D721Med (cell line): ENCODE measurements around the gene PEBP1.

Experiments
- DNase-seq: peaks from one replicate; pipeline ENCODE4 v3.0.0; 2011; ENCODE audit warnings: low spot score; ENCODE audit not compliant: insufficient read length
- FAIRE-seq: peaks from 2 replicates; lab custom pipeline; 2011; peaks lifted over from hg19 to GRCh38; lab: Jason Lieb, UNC
- TF ChIP-seq, protein P1 (sequence below): IDR thresholded peaks from 2 replicates; pipeline ENCODE4 v1.5.1; 2012; ENCODE audit warnings: mild to moderate bottlenecking, control low read depth; ENCODE audit not compliant: insufficient read depth; ENCODE audit errors: missing control alignments

PEBP1 gene

DNA sequence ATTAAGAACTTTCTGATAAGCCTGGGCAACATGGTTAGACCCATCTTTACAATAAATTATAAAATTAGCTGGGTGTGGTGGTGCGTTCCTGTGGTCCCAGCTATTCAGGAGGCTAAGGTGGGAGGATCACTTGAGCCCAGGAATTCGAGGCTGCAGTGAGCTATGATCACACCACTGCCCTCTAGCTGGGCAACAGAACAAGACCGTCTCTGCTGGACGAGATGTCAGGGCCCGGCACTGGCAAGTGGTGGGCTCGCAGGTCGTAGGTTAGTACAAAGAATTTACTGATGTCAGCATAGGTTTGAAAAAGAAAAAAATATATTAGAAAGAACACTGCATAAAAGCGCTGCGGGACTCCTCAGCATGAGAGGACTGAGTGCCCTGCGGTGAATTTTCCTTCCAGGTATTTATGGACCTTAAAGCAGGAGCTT is 16.5 kb upstream of the PEBP1 start:
- DNase-seq: no peak
- FAIRE-seq: no peak
- TF ChIP-seq, protein P1, sequence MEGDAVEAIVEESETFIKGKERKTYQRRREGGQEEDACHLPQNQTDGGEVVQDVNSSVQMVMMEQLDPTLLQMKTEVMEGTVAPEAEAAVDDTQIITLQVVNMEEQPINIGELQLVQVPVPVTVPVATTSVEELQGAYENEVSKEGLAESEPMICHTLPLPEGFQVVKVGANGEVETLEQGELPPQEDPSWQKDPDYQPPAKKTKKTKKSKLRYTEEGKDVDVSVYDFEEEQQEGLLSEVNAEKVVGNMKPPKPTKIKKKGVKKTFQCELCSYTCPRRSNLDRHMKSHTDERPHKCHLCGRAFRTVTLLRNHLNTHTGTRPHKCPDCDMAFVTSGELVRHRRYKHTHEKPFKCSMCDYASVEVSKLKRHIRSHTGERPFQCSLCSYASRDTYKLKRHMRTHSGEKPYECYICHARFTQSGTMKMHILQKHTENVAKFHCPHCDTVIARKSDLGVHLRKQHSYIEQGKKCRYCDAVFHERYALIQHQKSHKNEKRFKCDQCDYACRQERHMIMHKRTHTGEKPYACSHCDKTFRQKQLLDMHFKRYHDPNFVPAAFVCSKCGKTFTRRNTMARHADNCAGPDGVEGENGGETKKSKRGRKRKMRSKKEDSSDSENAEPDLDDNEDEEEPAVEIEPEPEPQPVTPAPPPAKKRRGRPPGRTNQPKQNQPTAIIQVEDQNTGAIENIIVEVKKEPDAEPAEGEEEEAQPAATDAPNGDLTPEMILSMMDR: no peak

GRCh38 chr12:118120579-118121363 is 15.2 kb upstream of the PEBP1 start:
- TF ChIP-seq, protein P1: peak; percentile 49
- DNase-seq (peak; percentile 73), FAIRE-seq (no peak)

- DNase-seq (no peak), FAIRE-seq (no peak)
- TF ChIP-seq, protein P1: no peak
These were observed 13.7 kb upstream of the PEBP1 start for GRCh38 chr12:118122264-118122663.

DNA sequence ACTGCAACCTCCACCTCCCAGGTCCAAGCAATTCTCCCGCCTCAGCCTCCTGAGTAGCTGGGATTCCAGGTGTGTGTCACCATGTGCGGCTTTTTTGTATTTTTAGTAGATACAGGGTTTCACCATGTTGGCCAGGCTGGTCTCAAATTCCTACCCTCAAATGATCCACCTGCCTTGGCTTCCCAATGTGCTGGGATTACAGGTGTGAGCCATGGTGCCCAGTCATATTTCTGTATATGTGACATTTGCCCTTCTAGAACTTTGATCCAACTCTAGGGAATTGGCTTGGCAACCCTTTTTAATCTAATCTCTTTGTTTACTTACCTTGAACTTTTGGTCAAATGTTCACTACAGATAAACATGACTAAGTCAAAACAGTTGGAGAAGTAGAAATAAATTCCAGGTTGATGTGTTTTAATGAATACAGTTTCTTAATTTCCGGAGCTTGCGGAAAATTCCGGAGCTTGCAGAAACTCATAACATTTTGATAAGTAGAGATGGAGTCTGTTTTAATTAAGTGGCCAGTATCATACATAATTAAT is 11.5 kb upstream of the PEBP1 start:
- FAIRE-seq: no peak
- TF ChIP-seq, protein P1: no peak
- DNase-seq: no peak

DNA sequence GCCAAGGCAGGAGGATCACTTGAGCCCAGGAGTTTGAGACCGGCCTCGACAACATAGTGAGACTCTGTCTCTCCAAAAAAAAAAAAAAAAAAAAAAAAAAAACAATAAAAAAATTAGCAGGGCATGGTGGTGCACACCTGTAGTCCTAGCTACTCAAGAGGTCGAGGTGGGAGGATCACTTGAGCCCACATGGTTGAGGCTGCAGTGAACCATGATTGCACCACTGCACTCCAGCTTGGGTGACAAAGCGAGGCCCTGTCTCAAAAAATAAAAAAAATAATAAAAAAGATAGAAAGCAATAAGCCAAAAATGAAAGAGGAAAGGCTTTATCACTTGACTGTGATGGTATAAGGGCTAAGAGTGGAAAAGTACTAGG is 10.2 kb upstream of the PEBP1 start:
- no peak for FAIRE-seq
- DNase-seq: no peak
- TF ChIP-seq, protein P1: no peak

- TF ChIP-seq, protein P1: no peak
These were observed 9.7 kb upstream of the PEBP1 start for GRCh38 chr12:118126119-118126757.

More at GRCh38 chr12:118126119-118126757, 9.7 kb upstream of the PEBP1 start:
- FAIRE-seq: no peak
- DNase-seq: no peak
